Smooth muscle cell (in vitro differentiated cells): ENCODE results near the gene ARMH3. TPM values are rescaled to one million over a fixed set of nuclear protein-coding genes. Genes with fewer than 3 reads are reported as not detected.

Experiments
- DNase-seq: peaks from one replicate; lab custom pipeline; 2025; ENCODE audit not compliant: unreplicated experiment; lab: John Stamatoyannopoulos, UW
- H2AFZ ChIP-seq: fragments of 200-600 bp; sonication (generic); 2 replicates; pipeline ENCODE4 v1.6.0; 2016; ENCODE audit warnings: antibody characterized with exemption, low read depth, mild to moderate bottlenecking
- H3F3A ChIP-seq: fragments of 200-600 bp; sonication (generic); 2 replicates; pipeline ENCODE4 v1.6.0; 2017; ENCODE audit warnings: antibody characterized with exemption, low read depth
- H3K27ac ChIP-seq: fragments of 200-600 bp; sonication (generic); 2 replicates; pipeline ENCODE4 v1.5.1; 2016; ENCODE audit warnings: low read depth, mild to moderate bottlenecking
- H3K27me3 ChIP-seq: fragments of 200-600 bp; sonication (generic); 2 replicates; pipeline ENCODE4 v1.6.1; 2016; ENCODE audit warnings: low read depth, mild to moderate bottlenecking
- H3K36me3 ChIP-seq: fragments of 200-600 bp; sonication (generic); 2 replicates; pipeline ENCODE4 v1.5.1; 2016; ENCODE audit warnings: low read depth
- H3K4me1 ChIP-seq: fragments of 200-600 bp; sonication (generic); 2 replicates; pipeline ENCODE4 v1.5.1; 2016; ENCODE audit warnings: low read depth
- H3K4me2 ChIP-seq: fragments of 200-600 bp; sonication (generic); 2 replicates; pipeline ENCODE4 v1.6.0; 2016; ENCODE audit warnings: mild to moderate bottlenecking
- H3K4me3 ChIP-seq: fragments of 200-600 bp; sonication (generic); 2 replicates; pipeline ENCODE4 v1.5.1; 2016; ENCODE audit warnings: mild to moderate bottlenecking
- H3K79me2 ChIP-seq: fragments of 200-600 bp; sonication (generic); 2 replicates; pipeline ENCODE4 v1.6.0; 2016; ENCODE audit warnings: low read depth, mild to moderate bottlenecking
- H3K9ac ChIP-seq: fragments of 200-600 bp; sonication (generic); 2 replicates; pipeline ENCODE4 v1.6.0; 2016; ENCODE audit warnings: low read depth
- H3K9me3 ChIP-seq: fragments of 200-600 bp; sonication (generic); replicated peaks from 2 replicates; pipeline ENCODE4 v1.5.1; 2016; ENCODE audit warnings: low read depth
- H4K20me1 ChIP-seq: fragments of 200-600 bp; sonication (generic); 2 replicates; pipeline ENCODE4 v1.6.0; 2016; ENCODE audit warnings: low read depth
- WGBS: methylation state at CpG from one replicate; pipeline ENCODE4 v1.1.7; 2016; ENCODE audit warnings: low lambda C conversion rate; 5-methylcytosine and 5-hydroxymethylcytosine counted together
- polyA plus RNA-seq: library from polyadenylated mRNA; unstranded; fragments of >200 nt; fragmentation: Nextera tagmentation; extraction: Ambion mirVana; gene quantifications from 2 replicates; pipeline ENCODE4 v1.2.1, GENCODE V29; 2016
- total RNA-seq: library from RNA; depleted of rRNA; stranded (reverse); fragments of >200 nt; gene quantifications from 2 replicates; pipeline ENCODE4 v1.2.3, GENCODE V29; 2014
- TF ChIP-seq, protein P1 (sequence below): fragments of 200-600 bp; sonication (generic); IDR thresholded peaks from 2 replicates; pipeline ENCODE4 v1.5.1; 2017; ENCODE audit warnings: borderline replicate concordance, mild to moderate bottlenecking, antibody characterized with exemption; ENCODE audit not compliant: insufficient read depth, poor library complexity, severe bottlenecking

Gene ARMH3
- total and polyA plus RNA-seq, 2 experiments from 2014 or later = 7.6 to 10.8 TPM

DNA sequence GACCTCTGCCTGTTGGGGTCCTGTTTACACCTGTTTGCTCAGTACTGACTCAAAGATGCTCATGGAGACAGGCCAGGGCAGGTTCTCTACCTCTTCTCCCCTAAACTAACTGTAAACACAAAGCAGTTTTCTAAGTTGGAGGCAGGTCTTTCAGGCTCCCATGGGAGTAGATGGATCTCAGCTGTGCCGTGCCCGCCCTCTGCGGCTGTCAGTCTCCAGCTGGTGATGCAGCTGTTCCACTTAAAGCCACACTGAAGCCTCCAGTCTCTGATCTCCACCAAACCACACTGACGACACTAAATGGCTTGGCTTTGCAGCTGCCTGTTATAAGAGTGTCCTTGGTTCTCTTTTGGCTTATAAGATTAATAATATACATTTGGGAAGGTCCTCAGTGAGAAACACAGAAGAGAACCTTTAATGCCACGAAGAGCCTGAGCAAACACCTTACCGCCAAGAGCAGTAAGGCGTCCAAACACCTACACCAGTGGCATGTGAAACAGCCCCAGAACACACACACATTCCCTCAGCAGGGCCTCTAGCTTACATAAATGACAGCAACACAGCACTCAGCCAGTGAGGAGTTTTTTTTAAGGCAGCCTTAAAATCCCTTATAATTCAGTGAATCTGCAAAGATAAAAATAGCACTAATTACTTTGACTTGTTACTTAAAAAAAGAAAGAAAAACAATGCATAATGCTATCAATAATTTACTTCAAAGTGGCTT is 152.0 kb downstream of the ARMH3 start:
- WGBS = 86% methylated on average over 7 of the region's 7 CpGs

GRCh38 chr10:101902820-101903145 is 153.2 kb downstream of the ARMH3 start:
- no peaks in the 10 kb centered on the region for H3K79me2 ChIP-seq
- H3K4me1 ChIP-seq = peaks cover 36% of the 10 kb centered on the region
- no peaks in the 10 kb centered on the region for H3K27me3 ChIP-seq
- TF ChIP-seq, protein P1, sequence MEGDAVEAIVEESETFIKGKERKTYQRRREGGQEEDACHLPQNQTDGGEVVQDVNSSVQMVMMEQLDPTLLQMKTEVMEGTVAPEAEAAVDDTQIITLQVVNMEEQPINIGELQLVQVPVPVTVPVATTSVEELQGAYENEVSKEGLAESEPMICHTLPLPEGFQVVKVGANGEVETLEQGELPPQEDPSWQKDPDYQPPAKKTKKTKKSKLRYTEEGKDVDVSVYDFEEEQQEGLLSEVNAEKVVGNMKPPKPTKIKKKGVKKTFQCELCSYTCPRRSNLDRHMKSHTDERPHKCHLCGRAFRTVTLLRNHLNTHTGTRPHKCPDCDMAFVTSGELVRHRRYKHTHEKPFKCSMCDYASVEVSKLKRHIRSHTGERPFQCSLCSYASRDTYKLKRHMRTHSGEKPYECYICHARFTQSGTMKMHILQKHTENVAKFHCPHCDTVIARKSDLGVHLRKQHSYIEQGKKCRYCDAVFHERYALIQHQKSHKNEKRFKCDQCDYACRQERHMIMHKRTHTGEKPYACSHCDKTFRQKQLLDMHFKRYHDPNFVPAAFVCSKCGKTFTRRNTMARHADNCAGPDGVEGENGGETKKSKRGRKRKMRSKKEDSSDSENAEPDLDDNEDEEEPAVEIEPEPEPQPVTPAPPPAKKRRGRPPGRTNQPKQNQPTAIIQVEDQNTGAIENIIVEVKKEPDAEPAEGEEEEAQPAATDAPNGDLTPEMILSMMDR = no peak
- peaks cover 17% of the 10 kb centered on the region for H4K20me1 ChIP-seq
- no peak for DNase-seq
- H3K4me2 ChIP-seq = no peak overlapping the region
- H3F3A ChIP-seq = no peaks in the 10 kb centered on the region
- no peak overlapping the region for H2AFZ ChIP-seq
- H3K27ac ChIP-seq = no peak overlapping the region
- no peaks in the 10 kb centered on the region for H3K36me3 ChIP-seq
- H3K9me3 ChIP-seq = no peaks in the 10 kb centered on the region
- no peak overlapping the region for H3K4me3 ChIP-seq
- WGBS = 94% methylated on average over 4 of the region's 4 CpGs
- H3K9ac ChIP-seq = no peak overlapping the region

More for the DNA sequence above, 152.0 kb downstream of the ARMH3 start:
- H3K4me1 ChIP-seq = peaks cover 33% of the 10 kb centered on the region
- no peak for DNase-seq
- no peak overlapping the region for H3K4me2 ChIP-seq
- H3K9ac ChIP-seq = no peak overlapping the region
- no peaks in the 10 kb centered on the region for H3K36me3 ChIP-seq
- peaks cover 5% of the 10 kb centered on the region for H4K20me1 ChIP-seq
- H3K4me3 ChIP-seq = no peak overlapping the region
- no peak overlapping the region for H2AFZ ChIP-seq
- H3K9me3 ChIP-seq = no peaks in the 10 kb centered on the region
- no peaks in the 10 kb centered on the region for H3K79me2 ChIP-seq
- no peaks in the 10 kb centered on the region for H3K27me3 ChIP-seq
- H3K27ac ChIP-seq = no peak overlapping the region
- TF ChIP-seq, protein P1 = no peak
- H3F3A ChIP-seq = no peaks in the 10 kb centered on the region

DNA sequence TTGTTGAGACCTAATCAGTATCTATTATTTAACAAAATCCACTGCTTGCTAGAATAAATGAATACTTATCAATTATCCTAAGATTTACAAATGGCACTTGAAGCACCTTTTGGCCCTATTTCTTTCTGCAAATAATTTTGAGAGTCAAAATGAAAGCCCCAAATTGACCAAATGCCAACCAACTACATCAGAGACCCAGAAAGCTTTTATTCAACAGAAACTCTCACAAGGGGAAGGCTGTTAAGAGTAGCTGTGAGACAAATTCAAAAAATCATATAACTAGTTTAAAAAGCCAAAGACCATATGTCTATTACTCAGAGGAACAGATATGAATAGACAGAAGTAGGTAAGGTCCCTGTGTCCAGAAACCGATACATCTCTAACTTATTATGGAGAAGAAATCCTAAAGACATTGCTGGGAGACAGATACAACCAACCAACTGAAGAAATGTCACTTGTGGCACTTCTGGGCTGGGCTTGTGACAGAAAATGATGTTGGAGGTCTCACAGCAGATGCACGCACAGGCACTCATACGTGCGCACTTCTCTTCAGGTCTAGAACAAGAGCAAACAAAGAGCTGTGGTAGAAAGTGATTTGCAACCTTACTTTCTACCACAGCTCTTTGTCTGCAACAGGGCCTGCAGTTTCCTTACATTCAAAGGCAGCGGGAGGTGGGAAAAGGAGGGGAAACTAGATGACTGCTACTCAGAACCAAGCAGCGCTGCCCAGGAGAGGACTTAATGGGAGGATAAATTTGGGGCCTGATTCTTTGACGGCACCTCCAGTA is 153.7 kb downstream of the ARMH3 start:
- no peak for DNase-seq
- no peaks in the 10 kb centered on the region for H3F3A ChIP-seq
- no peaks in the 10 kb centered on the region for H3K79me2 ChIP-seq
- H3K4me2 ChIP-seq = no peak overlapping the region
- H3K27me3 ChIP-seq = no peaks in the 10 kb centered on the region
- TF ChIP-seq, protein P1 = no peak
- no peak overlapping the region for H3K4me3 ChIP-seq
- WGBS = 92% methylated on average over 7 of the region's 7 CpGs
- H4K20me1 ChIP-seq = peaks cover 23% of the 10 kb centered on the region
- H3K36me3 ChIP-seq = no peaks in the 10 kb centered on the region
- H3K9me3 ChIP-seq = no peaks in the 10 kb centered on the region
- H3K4me1 ChIP-seq = peaks cover 42% of the 10 kb centered on the region
- H3K9ac ChIP-seq = no peak overlapping the region
- H2AFZ ChIP-seq = no peak overlapping the region
- H3K27ac ChIP-seq = no peak overlapping the region
